ENCODE measurements around the gene SHROOM2.

SHROOM2 gene

DNA sequence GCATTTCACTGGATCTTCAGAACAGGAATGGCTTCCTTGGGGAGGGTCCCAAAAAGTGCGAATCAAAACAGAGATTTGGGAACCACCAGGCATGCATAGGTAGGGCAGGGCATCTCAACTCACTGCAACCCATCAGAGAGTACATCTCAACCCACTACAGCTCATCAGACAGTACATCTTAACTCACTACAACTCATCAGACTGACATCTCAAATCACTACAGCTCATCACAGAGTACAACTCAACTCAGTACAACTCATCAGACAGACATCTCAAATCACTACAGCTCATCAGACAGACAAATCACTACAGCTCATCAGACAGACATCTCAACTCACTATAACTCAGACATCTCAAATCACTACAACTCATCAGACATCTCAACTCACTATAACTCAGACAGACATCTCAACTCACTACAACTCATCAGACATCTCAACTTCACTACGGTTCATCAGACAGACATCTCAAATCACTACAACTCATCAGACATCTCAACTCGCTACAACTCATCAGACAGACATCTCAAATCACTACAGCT lies 133.5 kb downstream of the SHROOM2 start:
- no peak overlapping the region for H3K4me3 ChIP-seq (ENCODE audit: low read length)

GRCh38 chrX:9921407-9921806 lies 135.2 kb downstream of the SHROOM2 start:
- Histone ChIP-seq H3K9ac (ENCODE audit: low read length) (no peak overlapping the region), H3K9me3 (ENCODE audit: control insufficient read depth, low read length) (no peaks in the 10 kb centered on the region), H3K4me1 (ENCODE audit: control insufficient read depth, insufficient read depth, low read length) (no peaks in the 10 kb centered on the region), H3K4me3 (ENCODE audit: low read length) (no peak overlapping the region), H3K36me3 (ENCODE audit: control insufficient read depth, insufficient read depth, low read length) (no peaks in the 10 kb centered on the region), H3K27me3 (ENCODE audit: control insufficient read depth, insufficient read depth, low read length) (no peaks in the 10 kb centered on the region)

More for the DNA sequence above, 133.5 kb downstream of the SHROOM2 start:
- Histone ChIP-seq H3K4me1 (ENCODE audit: control insufficient read depth, insufficient read depth, low read length) (no peaks in the 10 kb centered on the region), H3K9me3 (ENCODE audit: control insufficient read depth, low read length) (no peaks in the 10 kb centered on the region), H3K9ac (ENCODE audit: low read length) (no peak overlapping the region), H3K36me3 (ENCODE audit: control insufficient read depth, insufficient read depth, low read length) (no peaks in the 10 kb centered on the region), H3K27me3 (ENCODE audit: control insufficient read depth, insufficient read depth, low read length) (no peaks in the 10 kb centered on the region)

DNA sequence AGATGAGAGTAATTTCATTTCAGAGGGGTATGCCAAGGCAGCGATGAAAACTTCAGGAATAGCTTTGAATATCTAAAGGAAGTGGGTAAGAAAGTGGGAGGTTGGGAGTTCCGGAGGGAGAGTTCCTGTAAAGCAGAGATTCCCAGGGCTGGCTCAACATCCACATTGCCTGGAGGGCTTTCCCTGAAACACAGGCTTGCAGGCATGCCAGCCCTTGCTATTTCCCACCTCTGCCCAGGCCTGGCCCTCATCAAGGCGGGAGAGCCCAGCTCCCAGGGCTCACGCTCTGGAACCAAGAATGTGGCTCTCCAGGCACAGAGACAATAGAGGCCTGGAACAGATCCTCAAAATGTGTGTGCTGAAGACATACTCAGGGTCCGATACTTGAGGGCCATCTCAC lies 137.1 kb downstream of the SHROOM2 start:
- Histone ChIP-seq H3K9ac (ENCODE audit: low read length) (no peak overlapping the region), H3K27me3 (ENCODE audit: control insufficient read depth, insufficient read depth, low read length) (no peaks in the 10 kb centered on the region), H3K4me1 (ENCODE audit: control insufficient read depth, insufficient read depth, low read length) (no peaks in the 10 kb centered on the region), H3K36me3 (ENCODE audit: control insufficient read depth, insufficient read depth, low read length) (no peaks in the 10 kb centered on the region), H3K4me3 (ENCODE audit: low read length) (no peak overlapping the region), H3K9me3 (ENCODE audit: control insufficient read depth, low read length) (no peaks in the 10 kb centered on the region)

GRCh38 chrX:9926002-9926401 lies 139.8 kb downstream of the SHROOM2 start:
- Histone ChIP-seq H3K9me3 (ENCODE audit: control insufficient read depth, low read length) (no peaks in the 10 kb centered on the region), H3K36me3 (ENCODE audit: control insufficient read depth, insufficient read depth, low read length) (no peaks in the 10 kb centered on the region)

DNA sequence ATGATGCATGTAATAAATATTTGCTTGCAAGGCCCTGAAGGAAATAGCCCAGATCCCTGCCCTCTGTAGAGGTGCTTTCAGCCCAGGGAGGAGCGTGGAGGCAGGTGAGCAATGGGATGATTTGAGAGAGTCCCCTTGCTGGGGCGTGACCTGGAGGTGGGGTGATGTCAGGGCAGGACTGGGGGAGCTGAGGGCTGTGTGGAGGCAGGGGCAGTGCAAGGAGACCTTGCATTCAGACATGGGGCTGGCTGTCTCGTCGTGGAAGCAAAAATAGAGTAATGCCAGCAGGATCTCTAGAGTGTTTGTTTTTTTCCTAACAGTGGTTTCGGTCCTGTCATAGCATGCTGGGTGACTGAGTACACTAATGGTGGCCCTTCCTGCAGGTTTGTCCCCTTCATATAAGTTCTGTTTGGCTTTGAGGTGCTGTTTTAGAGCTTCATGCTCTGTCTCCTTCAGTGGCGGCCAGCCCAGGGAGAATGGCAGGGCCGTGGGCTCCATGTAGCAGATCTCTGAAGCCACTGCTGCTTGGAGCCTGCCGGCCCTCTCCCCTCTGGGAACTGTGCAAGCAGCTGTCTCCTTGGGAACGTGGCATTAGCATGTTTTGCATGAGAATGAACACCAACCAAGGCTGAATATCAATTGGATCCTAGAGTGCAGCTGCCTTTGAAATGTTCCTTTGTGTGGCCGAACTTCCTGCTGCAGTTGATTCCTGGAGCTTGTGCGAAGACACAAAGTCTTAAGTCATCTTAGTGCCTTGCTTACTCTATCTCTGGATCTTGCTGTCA lies 141.7 kb downstream of the SHROOM2 start:
- no peak overlapping the region for H3K9ac ChIP-seq (ENCODE audit: low read length)
- no peak overlapping the region for H3K4me3 ChIP-seq (ENCODE audit: low read length)
- H3K36me3 ChIP-seq (ENCODE audit: control insufficient read depth, insufficient read depth, low read length) = no peaks in the 10 kb centered on the region
- H3K27me3 ChIP-seq (ENCODE audit: control insufficient read depth, insufficient read depth, low read length) = no peaks in the 10 kb centered on the region
- no peaks in the 10 kb centered on the region for H3K9me3 ChIP-seq (ENCODE audit: control insufficient read depth, low read length)
- H3K4me1 ChIP-seq (ENCODE audit: control insufficient read depth, insufficient read depth, low read length) = no peaks in the 10 kb centered on the region

More at GRCh38 chrX:9926002-9926401, 139.8 kb downstream of the SHROOM2 start:
- no peak overlapping the region for H3K4me3 ChIP-seq (ENCODE audit: low read length)
- no peak overlapping the region for H3K9ac ChIP-seq (ENCODE audit: low read length)
- H3K27me3 ChIP-seq (ENCODE audit: control insufficient read depth, insufficient read depth, low read length) = no peaks in the 10 kb centered on the region
- no peaks in the 10 kb centered on the region for H3K4me1 ChIP-seq (ENCODE audit: control insufficient read depth, insufficient read depth, low read length)

DNA sequence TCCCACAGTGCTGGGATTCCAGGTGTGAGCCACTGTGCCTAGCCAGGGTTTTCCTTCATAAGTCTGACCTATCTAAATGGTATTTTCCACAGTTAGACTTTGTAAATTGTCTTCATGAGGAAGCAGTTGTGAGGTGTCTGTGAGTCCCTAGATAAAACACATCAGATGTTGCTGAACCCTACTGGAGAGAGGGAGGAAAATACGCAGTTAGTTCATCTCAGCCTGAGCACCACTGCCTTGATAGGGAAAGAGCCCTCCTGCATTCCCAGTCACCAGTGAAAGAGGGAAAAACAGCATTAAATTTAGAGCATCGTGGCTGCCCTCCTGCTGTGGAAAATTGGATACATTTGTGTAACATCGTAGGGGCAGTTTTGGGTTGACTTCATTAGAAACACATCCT lies 149.2 kb downstream of the SHROOM2 start:
- no peaks in the 10 kb centered on the region for H3K36me3 ChIP-seq (ENCODE audit: control insufficient read depth, insufficient read depth, low read length)

GRCh38 chrX:9937761-9938160 lies 151.5 kb downstream of the SHROOM2 start:
- Histone ChIP-seq H3K4me1 (ENCODE audit: control insufficient read depth, insufficient read depth, low read length) (no peaks in the 10 kb centered on the region), H3K27me3 (ENCODE audit: control insufficient read depth, insufficient read depth, low read length) (no peaks in the 10 kb centered on the region), H3K9ac (ENCODE audit: low read length) (no peak overlapping the region), H3K4me3 (ENCODE audit: low read length) (no peak overlapping the region), H3K36me3 (ENCODE audit: control insufficient read depth, insufficient read depth, low read length) (no peaks in the 10 kb centered on the region), H3K9me3 (ENCODE audit: control insufficient read depth, low read length) (no peaks in the 10 kb centered on the region)

More for the DNA sequence above, 149.2 kb downstream of the SHROOM2 start:
- no peak overlapping the region for H3K4me3 ChIP-seq (ENCODE audit: low read length)
- no peaks in the 10 kb centered on the region for H3K9me3 ChIP-seq (ENCODE audit: control insufficient read depth, low read length)
- H3K9ac ChIP-seq (ENCODE audit: low read length) = no peak overlapping the region
- no peaks in the 10 kb centered on the region for H3K27me3 ChIP-seq (ENCODE audit: control insufficient read depth, insufficient read depth, low read length)
- no peaks in the 10 kb centered on the region for H3K4me1 ChIP-seq (ENCODE audit: control insufficient read depth, insufficient read depth, low read length)

- no peaks in the 10 kb centered on the region for H3K36me3 ChIP-seq (ENCODE audit: control insufficient read depth, insufficient read depth, low read length)
- no peaks in the 10 kb centered on the region for H3K9me3 ChIP-seq (ENCODE audit: control insufficient read depth, low read length)
- no peaks in the 10 kb centered on the region for H3K4me1 ChIP-seq (ENCODE audit: control insufficient read depth, insufficient read depth, low read length)
- no peak overlapping the region for H3K9ac ChIP-seq (ENCODE audit: low read length)
- no peaks in the 10 kb centered on the region for H3K27me3 ChIP-seq (ENCODE audit: control insufficient read depth, insufficient read depth, low read length)
- no peak overlapping the region for H3K4me3 ChIP-seq (ENCODE audit: low read length)
Observed at GRCh38 chrX:9938516-9938915, 152.3 kb downstream of the SHROOM2 start.

GRCh38 chrX:9940421-9940820 lies 154.2 kb downstream of the SHROOM2 start:
- no peaks in the 10 kb centered on the region for H3K27me3 ChIP-seq (ENCODE audit: control insufficient read depth, insufficient read depth, low read length)
- H3K9me3 ChIP-seq (ENCODE audit: control insufficient read depth, low read length) = no peaks in the 10 kb centered on the region
- H3K4me3 ChIP-seq (ENCODE audit: low read length) = no peak overlapping the region

GRCh38 chrX:9942086-9942485 lies 155.9 kb downstream of the SHROOM2 start:
- no peaks in the 10 kb centered on the region for H3K27me3 ChIP-seq (ENCODE audit: control insufficient read depth, insufficient read depth, low read length)
- no peaks in the 10 kb centered on the region for H3K4me1 ChIP-seq (ENCODE audit: control insufficient read depth, insufficient read depth, low read length)
- no peak overlapping the region for H3K9ac ChIP-seq (ENCODE audit: low read length)
- no peaks in the 10 kb centered on the region for H3K36me3 ChIP-seq (ENCODE audit: control insufficient read depth, insufficient read depth, low read length)
- H3K9me3 ChIP-seq (ENCODE audit: control insufficient read depth, low read length) = no peaks in the 10 kb centered on the region
- no peak overlapping the region for H3K4me3 ChIP-seq (ENCODE audit: low read length)

More at GRCh38 chrX:9940421-9940820, 154.2 kb downstream of the SHROOM2 start:
- Histone ChIP-seq H3K4me1 (ENCODE audit: control insufficient read depth, insufficient read depth, low read length) (no peaks in the 10 kb centered on the region), H3K9ac (ENCODE audit: low read length) (no peak overlapping the region), H3K36me3 (ENCODE audit: control insufficient read depth, insufficient read depth, low read length) (no peaks in the 10 kb centered on the region)

DNA sequence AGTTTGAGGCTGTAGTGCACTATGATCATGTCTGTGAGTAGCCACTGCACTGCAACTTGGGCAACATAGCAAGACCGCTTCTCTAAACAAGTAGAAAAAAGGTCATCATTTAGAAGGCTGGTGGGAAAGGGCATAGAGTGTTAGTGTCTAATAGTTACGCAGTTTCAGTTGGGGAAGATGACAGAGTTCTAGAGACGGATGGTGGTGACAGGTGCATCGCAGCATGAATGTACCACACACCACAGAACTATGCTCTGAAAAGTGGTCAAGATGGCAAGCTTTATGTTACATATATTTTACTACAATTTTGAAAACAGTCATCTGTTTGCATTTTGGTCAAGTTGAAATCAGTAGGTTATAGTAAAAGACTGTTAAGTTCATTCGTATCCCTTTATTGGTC lies 157.2 kb downstream of the SHROOM2 start:
- H3K4me1 ChIP-seq (ENCODE audit: control insufficient read depth, insufficient read depth, low read length) = no peaks in the 10 kb centered on the region
- no peaks in the 10 kb centered on the region for H3K9me3 ChIP-seq (ENCODE audit: control insufficient read depth, low read length)
- H3K36me3 ChIP-seq (ENCODE audit: control insufficient read depth, insufficient read depth, low read length) = no peaks in the 10 kb centered on the region
- H3K9ac ChIP-seq (ENCODE audit: low read length) = no peak overlapping the region
- H3K4me3 ChIP-seq (ENCODE audit: low read length) = no peak overlapping the region
- no peaks in the 10 kb centered on the region for H3K27me3 ChIP-seq (ENCODE audit: control insufficient read depth, insufficient read depth, low read length)

- no peaks in the 10 kb centered on the region for H3K9me3 ChIP-seq (ENCODE audit: control insufficient read depth, low read length)
- no peak overlapping the region for H3K9ac ChIP-seq (ENCODE audit: low read length)
- H3K27me3 ChIP-seq (ENCODE audit: control insufficient read depth, insufficient read depth, low read length) = no peaks in the 10 kb centered on the region
- no peaks in the 10 kb centered on the region for H3K36me3 ChIP-seq (ENCODE audit: control insufficient read depth, insufficient read depth, low read length)
- H3K4me3 ChIP-seq (ENCODE audit: low read length) = no peak overlapping the region
- no peaks in the 10 kb centered on the region for H3K4me1 ChIP-seq (ENCODE audit: control insufficient read depth, insufficient read depth, low read length)
Observed at GRCh38 chrX:9947131-9947794, 161.0 kb downstream of the SHROOM2 start.

Data from mucosa of stomach (tissue), 1 donor.